GM12864 (cell line): ENCODE measurements around the gene SHTN1.

ENCODE experiments used
- DNase-seq: peaks from one replicate; pipeline ENCODE4 v3.0.0-alpha.2; 2011; ENCODE audit warnings: low read depth
- H3K4me3 ChIP-seq: 2 replicates; pipeline ENCODE4 v1.5.1; 2011; ENCODE audit warnings: mild to moderate bottlenecking, low read depth, low read length, control low read depth
- TF ChIP-seq, protein P1 (sequence below): IDR thresholded peaks from 2 replicates; pipeline ENCODE4 v1.5.1; 2011; ENCODE audit warnings: low read depth, mild to moderate bottlenecking, moderate library complexity, low read length, control low read depth, inconsistent platforms; ENCODE audit errors: missing control alignments

The SHTN1 gene

GRCh38 chr10:116973946-116974455 is 31.0 kb downstream of the SHTN1 start:
- DNase-seq = no peak
- H3K4me3 ChIP-seq = no peak overlapping the region

GRCh38 chr10:116973371-116973905 is 31.5 kb downstream of the SHTN1 start:
- TF ChIP-seq, protein P1, sequence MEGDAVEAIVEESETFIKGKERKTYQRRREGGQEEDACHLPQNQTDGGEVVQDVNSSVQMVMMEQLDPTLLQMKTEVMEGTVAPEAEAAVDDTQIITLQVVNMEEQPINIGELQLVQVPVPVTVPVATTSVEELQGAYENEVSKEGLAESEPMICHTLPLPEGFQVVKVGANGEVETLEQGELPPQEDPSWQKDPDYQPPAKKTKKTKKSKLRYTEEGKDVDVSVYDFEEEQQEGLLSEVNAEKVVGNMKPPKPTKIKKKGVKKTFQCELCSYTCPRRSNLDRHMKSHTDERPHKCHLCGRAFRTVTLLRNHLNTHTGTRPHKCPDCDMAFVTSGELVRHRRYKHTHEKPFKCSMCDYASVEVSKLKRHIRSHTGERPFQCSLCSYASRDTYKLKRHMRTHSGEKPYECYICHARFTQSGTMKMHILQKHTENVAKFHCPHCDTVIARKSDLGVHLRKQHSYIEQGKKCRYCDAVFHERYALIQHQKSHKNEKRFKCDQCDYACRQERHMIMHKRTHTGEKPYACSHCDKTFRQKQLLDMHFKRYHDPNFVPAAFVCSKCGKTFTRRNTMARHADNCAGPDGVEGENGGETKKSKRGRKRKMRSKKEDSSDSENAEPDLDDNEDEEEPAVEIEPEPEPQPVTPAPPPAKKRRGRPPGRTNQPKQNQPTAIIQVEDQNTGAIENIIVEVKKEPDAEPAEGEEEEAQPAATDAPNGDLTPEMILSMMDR = no peak

More at GRCh38 chr10:116973946-116974455, 31.0 kb downstream of the SHTN1 start:
- TF ChIP-seq, protein P1 = no peak

DNA sequence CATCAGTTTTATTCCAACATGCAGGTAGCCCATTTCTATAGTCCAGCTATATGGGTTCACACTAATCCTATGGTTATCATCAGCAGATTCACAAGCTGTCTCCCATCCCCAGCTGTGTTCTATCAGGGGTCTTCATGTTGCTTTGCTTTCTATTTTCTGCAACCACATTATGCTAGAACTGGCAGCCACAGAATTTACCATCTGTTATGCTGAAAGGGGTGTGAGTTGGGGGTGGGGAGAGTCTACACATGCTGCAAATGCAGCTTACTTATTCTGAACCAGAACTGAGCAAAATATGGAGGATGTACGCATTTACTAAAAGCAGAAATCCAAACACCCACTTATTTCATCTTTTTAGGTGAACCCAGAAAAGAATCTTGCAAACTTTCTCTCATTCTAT is 32.9 kb downstream of the SHTN1 start:
- no peak overlapping the region for H3K4me3 ChIP-seq
- no peak for DNase-seq
- TF ChIP-seq, protein P1 = no peak

More at GRCh38 chr10:116973371-116973905, 31.5 kb downstream of the SHTN1 start:
- DNase-seq = no peak
- no peak overlapping the region for H3K4me3 ChIP-seq

DNA sequence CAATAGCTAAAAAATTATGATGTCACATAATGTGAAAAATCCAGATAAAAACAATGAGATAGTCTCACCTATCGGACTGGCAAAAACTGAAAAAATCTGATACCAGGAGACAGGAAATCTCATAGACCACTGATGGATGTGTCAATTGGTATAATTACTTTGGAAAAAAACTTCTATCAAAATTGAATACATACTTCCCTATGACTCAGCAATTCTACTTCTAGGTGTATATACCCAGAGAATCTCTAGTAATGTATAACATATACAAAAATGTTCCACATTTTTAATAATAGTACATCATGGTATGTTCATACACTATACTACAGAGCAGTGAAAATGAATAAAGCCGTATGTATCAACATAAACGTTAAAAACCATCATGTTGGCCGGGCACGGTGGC is 34.9 kb downstream of the SHTN1 start:
- H3K4me3 ChIP-seq = no peak overlapping the region
- DNase-seq = no peak
- TF ChIP-seq, protein P1 = no peak

GRCh38 chr10:116968331-116968730 is 36.7 kb downstream of the SHTN1 start:
- no peak for DNase-seq
- TF ChIP-seq, protein P1 = no peak
- H3K4me3 ChIP-seq = no peak overlapping the region

DNA sequence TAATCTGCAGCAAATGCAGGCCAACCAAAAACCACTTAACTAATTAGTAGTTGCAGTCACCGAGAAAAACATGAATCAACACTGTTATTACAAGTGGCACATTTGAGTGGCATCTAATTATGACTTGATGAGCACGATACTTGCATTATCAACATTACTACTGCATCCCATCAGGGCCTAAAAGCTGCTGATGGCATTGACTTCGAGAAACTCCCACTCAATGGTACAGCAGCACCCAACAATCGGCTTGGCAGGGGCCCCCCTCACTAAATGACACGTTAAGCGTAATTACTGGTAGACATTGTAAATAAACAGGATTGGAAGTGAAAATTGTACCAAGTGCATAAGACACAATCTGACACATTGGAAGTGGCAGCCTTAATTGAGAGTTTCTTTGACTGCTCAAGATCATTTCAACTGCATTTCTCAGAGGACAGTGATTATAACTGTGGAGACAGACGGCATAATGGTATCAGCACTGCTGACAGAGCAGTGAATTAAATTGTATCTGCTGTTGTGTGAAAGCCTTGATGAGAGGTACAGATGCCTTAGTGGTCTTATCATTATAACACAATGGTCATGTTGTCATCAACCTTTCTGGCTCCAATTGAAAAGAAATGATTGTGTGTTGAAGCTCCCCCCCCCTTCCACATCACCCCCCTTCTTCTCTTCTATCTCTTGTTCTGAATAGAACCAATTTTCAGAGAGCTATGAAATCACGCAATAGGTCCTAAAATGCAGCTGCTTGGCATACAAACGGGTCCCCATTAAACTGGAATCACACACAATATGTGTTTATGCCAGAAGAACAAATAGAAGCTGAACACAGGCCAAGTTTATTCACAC is 43.4 kb downstream of the SHTN1 start:
- H3K4me3 ChIP-seq = no peak overlapping the region
- DNase-seq = no peak
- TF ChIP-seq, protein P1 = no peak
